ENCODE results near the gene GRPEL1.
"Not testable (repeated sequence)": the region's sequence is repeated elsewhere in the genome, so short reads cannot be mapped to it uniquely, and the experiment has no call there.

Gene GRPEL1

DNA sequence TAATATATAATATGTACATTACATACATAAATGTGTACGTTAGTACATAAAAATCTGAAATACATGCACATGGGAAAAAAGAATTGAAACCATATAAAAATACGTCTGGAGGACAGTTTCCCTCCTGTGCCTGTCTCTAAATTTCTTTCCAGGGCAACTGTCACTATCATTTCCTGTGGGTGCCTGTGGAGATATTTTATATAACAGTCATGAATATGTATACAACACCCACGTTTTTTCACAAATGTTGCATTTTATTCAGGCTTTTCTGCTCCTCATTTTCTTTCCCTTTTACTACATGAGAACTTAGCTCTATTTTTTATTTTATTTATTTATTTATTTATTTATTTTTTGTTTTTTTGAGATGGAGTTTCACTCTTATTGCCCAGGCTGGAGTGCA, 24.2 kb upstream of the GRPEL1 start:
- no peak for DNase-seq (ENCODE audit: low spot score)

DNA sequence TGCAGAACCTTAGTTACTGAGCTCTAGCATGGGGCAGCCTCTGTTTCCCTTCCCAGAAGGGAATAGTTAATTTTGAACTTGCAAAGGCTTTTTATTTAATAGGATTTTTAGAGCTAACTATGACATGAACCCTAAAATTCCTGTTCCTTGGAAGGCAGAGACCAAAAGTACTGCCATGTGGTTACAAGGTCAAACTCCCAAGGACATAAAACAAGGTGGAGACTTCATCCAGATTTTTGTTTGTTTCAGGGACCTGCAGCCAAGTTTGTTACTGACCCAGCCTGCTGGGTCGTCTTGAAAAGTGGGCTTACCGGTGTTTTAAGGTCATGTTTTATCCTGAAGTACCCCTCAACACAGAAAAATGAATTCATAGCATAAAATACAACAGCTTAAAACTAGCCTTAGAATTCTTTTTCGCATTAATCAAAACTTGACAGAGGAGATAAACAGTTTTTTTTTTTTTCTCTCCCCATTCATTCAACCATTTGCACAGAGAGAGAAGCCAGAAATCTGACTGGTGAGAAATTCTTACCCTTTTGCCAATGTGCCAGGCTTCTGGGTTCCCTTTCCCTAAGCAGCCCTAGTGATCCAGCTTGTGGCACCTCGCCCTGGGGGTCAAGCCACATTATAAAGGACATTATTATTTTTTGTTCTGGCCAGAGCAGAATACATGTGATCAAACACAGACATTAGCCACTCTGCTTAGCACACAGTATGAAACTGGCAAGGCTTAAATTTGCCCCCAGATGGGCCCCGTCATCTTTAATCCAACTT, 21.5 kb upstream of the GRPEL1 start:
- no peak for DNase-seq (ENCODE audit: low spot score)

DNA sequence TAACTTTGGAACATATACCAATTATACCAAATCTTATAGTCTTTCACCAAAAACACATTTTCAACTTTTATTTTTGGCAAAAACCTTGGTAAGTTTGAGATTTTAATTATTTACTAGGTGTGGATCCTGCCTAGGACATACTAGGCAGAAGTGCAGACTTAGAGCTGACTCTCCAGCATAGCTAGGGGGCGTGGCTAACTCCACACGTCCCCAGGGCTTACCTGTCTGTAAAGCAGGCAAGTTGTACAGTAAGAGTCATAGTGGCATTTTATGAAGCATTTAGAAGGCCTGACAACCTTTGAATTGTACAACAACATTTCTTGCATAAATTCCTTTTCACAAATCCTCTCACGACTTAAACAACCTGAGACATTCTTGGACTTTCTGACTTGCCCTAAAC, 19.2 kb upstream of the GRPEL1 start:
- no peak for DNase-seq (ENCODE audit: low spot score)

DNA sequence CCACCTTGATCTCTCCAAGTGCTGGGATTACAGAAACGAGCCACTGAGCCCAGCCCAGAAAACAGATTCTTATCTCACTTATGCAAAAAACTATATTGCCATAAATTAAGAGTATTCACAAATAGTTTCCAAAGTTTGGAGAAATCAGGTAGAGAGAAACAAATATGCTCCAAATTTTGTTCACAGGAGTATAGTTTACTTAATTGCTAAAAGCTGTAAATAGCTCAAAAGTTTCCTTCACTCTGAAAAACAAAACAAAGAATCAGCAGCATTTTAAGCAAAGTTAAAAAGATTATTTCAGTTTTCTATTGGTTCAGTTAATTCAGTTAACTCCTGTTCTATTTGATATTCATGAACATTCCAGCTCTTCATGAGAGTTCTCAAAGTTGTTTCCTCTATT, 18.5 kb upstream of the GRPEL1 start:
- no peak for DNase-seq (ENCODE audit: low spot score)

DNA sequence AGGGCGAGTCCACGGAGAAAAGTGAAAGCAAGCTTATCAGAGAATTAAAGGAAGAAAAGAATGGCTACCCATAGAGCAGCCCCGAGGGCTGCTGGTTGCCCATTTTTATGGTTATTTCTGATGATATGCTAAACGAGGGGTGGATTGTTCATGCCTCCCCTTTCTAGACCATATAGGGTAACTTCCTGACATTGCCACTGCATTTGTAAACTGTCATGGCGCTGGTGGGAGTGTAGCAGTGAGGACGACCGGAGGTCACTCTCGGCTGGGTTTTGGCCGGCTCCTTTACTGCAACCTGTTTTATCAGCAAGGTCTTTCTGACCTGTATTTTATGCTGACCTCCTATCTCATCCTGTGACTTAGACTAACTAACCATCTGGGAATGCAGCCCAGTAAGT, 16.7 kb upstream of the GRPEL1 start:
- DNase-seq (ENCODE audit: low spot score), result not testable (repeated sequence)

DNA sequence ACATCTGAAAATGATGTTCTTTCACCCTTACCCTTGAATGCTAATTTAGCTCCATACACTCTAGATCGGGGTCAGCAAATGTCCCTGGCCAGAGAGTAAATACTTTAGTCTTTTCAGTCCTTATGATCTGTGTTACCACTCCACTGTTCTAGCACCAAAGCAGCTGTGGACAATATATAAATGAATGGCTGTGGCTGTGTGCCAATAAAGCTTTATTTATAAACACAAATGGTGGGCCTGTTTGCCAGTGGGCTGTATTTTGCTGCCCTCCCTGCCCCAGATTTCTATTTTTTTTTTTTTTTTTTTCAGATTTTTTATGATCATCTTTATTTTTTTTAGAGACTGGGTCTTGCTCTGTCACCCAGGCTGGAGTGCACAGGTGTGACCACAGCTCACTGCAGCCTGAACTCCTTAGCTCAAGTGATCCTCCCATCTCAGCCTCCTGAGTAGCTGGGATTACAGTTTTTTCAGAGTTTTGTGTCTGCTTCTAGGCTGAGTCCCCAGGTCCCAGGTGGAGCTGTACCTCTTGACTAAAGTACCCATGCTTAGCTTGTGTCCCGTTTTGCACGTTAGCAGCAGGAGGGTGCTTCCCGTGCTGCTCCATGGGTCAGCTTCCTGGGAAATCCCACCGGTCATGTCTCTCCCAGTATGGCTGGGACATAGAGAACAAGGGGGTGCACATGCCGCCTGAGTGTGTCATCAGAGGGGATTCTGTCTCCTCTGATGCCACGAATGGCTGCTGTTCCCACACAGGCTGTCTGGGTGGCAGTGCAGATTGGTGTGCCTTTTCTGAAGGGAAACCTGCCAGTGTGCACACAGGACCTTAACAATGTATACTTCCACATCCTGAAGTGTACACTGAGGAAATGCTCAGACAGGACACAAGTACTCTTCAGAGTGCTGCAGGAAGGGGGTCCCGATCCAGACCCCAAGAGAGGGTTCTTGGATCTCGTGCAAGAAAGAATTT, 16.0 kb upstream of the GRPEL1 start:
- DNase-seq (ENCODE audit: low spot score), result no peak

DNA sequence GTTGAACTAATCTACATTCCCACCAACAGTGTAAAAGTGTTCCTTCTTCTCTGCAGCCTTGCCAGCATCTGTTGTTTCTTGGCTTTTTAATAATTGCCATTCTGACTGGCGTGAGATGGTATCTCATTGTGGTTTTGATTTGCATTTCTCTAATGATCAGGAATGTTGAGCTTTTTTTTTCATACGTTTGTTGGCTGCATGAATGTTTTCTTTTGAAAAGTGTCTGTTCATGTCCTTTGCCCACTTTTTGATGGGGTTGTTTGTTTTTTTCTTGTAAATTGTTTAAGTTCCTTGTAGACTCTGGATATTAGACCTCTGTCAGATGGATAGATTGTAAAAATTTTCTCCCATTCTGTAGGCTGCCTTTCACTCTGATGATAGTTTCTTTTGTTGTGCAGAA, 12.0 kb upstream of the GRPEL1 start:
- DNase-seq (ENCODE audit: low spot score), result not testable (repeated sequence)

DNA sequence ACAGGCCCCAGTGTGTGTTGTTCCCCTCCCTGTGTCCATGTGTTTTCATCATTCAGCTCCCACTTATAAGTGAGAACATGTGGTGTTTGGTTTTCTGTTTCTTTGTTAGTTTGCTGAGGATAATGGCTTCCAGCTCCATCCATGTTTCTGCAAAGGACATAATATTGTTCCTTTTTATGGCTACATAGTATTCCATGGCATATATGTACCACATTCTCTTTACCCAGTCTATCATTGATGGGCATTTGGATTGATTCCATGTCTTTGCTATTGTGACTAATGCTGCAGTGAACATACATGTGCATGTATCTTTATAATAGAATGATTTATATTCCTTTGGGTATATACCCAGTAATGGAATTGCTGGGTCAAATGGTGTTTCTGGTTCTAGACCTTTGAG, 11.6 kb upstream of the GRPEL1 start:
- DNase-seq (ENCODE audit: low spot score), result not testable (repeated sequence)

DNA sequence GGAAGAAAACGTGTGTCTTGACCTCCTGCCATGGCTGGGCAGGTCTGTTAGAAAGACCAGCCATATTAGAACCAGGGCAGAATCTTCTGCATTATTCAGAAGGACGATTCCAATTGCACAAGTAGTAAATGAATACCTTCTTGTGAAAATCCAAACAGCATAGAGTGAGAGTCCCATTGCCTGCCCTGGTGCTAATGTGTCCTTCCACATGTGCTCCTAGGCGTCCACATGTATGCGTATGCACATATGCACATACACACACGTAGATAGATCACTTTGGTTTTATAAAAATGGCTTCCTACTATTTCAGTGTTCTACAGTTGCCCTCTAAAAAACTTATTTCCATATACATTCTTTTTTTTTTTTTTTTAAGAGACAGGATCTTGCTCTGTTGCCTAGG, 10.2 kb upstream of the GRPEL1 start:
- DNase-seq (ENCODE audit: low spot score), result no peak

DNA sequence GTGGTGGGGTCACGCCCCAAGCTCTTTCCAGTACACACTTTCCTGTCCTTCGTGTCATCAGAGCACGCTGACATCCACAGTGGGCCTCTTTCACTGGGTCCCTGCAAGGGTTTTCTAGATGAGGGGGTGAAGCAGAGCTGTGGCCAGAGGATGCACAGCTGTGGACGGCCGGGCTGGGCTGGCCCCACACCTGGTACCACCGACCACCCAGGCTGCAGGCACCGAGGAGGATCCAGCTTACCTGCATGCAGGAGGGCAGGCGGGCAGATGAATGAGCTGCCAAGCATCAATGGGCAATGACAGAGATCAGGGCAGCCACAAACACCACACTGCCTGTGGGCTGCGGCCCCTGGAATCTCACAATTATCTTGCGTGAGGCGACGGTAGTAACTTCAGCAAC, 9.5 kb upstream of the GRPEL1 start:
- no peak for DNase-seq (ENCODE audit: low spot score)

DNA sequence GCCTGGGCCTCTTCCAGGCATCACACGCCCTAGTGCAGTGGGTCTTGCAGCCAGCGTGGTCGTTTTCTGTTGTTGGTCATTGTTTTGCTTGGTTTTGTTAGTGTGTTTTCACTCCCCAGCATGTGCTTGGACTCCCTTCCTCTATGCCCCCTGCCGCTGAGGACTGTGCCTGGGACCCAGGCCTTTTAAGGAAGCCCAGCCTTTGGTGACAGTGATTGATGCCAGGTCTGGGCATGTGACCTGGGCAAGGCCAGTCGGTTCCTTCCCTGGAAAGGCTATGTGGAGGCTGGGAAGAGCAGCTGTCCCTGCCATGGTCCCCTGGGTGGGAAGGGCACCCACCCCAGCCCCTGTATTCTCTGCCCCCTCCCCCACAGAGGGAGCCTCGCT, 8.8 kb upstream of the GRPEL1 start:
- DNase-seq (ENCODE audit: low spot score), result no peak

DNA sequence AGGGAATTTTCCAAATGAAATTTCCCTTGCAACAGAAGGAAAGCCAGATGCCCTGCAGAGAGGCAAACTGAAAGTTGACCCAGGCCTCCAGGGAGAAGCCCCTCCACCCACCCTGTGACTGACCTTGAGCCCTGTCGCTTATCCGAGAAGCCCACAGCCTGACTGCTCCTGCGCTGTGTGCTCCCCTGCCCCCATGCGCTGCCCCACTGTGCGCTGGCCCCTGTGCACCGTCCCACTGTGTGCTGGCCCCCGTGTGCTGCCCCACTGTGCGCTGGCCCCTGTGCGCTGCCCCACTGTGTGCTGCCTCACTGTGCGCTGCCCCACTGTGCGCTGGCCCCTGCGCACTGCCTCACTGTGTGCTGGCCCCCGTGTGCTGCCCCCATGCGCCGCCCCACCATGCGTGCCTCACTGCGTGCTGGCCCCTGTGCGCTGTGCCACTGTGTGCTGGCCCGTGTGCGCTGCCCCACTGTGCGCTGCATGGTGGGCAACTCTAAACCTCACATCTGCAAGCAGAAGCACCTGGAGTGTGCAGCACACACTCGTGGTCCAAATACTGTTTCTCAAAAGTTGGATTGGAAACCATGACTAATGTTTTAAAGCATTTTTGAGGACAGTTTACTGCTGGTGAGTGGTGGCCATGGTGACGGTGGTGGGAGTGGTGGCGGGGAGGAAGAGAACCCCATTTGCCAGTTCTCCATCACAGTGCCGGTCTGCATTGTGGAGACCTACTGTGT, 8.3 kb upstream of the GRPEL1 start:
- peak; percentile 34 for DNase-seq (ENCODE audit: low spot score)

DNA sequence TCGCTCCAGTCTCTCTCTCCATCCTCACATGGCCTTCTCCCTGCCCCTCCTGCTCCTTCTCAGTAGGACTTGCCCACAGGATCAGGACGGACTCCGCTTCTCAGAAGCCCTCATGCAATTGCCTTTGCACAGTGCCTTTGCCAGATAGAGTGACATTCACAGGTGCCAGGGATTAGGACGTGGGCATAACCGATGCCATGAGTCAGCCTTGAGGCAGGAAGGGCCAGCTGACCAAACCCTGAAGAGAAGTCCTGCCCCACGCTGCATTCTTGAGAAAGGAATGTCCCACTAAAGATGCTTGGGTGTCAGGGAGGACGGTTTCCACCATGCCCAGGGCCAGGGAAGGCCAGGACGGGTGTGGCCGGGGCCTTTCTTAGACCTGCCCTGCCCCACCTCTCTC, 6.6 kb upstream of the GRPEL1 start:
- DNase-seq (ENCODE audit: low spot score), result peak; percentile 47

DNA sequence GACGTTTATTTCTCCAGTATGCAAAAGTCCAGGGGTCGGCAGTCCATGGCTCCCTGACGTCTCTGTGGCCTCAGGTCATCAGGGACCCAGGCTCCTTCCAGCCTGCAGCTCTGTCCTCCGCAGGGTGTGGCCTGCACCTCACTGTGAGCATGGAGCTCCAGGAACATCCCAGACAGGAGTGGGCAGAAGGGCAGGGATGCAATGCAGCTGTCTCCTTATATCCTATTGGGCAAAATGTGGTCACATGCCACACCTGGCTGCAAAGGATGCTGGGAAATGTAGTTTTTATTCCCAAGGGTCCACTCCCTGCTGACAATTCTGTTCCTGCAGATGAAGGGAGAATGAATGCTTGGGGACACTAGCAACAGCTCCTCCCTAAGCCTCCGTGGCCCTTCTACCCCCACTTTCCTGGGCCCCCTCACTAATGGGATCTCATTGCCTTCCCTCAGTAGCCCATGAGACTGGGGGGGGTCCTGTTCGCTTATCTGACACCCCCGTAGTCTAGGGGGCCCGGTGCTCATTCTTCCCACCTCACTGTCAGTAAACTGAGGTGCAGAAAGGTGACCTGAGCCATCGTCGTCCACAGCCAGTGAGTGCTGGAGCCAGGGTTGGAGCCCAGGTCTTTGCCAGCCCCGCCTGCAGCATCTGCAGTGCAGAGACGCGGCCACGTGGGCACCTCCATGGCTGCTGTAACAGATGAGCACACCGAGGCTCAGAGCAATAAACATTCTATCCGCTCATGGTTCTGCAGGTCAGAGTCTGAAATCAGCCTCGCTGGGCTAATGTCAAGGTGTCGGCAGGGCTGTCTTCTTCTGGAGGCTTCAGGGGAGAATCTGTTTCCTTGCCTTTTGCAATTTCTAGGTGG, 5.9 kb upstream of the GRPEL1 start:
- DNase-seq (ENCODE audit: low spot score), result peak; percentile 69

DNA sequence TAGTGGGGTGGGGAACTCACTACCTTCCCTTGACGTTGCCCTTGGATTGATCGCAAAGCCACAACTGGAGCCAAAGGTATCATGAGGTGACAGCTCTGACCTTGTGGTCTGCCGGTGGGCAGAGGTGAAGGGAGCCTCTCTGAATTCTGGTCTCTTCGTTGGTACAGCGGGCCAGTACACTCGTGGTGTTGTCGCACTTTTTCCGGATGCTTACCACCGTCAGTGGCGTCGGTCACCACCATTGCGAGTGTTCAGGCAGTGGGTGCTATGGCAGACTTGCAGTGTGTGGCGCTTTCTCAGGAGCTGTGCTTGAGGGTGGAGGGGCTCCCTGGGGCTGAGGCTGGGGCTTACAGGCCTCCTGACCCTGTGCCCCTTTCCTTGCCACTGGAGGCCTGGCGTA, 5.2 kb upstream of the GRPEL1 start:
- DNase-seq (ENCODE audit: low spot score), result no peak

DNA sequence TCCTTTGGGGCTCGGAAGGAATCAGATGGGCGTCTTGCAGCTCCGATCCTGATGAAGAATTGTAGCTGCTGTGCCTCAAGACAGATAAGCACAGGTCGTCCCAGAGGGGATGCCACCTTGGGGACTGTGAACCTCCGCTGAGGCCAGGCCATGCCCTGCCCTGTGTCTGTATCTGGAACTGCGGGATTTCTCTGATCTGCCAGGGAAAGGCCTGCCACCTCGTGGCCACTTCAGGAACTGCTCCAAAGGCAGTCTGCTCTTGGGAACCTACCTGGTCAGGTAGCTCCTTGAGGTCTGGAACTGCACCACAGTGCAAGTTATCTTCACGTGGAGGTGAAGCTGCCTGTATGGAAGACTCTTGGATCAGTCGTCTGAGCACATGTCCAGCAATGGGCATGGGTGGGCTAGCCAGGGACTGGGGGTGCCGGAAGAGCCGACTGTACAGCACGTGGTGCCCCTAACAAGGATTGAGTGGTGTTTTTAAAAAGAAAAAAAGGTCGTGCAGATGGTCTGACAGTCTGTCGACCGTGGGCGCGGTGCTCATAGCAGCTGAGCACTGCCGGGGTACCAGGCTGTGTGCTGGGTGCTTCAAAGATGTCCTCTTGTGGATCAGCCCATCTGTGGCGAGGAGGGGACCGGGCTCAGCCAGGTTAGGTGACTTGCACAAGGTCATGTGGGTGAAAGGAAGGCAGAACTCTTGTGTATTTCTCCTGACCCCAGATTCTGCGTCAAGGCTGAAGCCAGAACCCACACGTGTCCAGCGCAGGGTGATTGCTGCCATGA, 3.1 kb upstream of the GRPEL1 start:
- DNase-seq (ENCODE audit: low spot score), result peak; percentile 78

DNA sequence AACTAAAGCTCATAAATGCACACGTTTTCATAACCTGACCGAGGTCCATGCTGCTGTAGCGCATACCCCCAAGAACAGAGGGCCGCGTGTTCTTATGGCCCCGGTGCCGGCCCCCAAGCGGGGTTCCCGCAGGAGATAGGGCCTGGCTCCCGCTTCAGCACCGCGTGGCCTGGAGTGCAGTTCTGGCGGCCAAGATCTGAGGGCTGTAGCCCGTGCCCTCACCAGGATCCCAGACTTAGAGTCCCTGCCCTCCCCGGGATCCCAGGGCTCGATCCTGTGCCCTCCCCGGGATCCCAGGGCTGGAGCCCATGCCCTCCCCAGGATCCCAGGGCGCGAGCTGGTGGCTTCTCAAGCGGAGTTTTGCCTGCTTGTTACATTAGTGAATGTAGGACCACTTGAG, 1.0 kb upstream of the GRPEL1 start:
- DNase-seq (ENCODE audit: low spot score), result peak; percentile 38

DNA sequence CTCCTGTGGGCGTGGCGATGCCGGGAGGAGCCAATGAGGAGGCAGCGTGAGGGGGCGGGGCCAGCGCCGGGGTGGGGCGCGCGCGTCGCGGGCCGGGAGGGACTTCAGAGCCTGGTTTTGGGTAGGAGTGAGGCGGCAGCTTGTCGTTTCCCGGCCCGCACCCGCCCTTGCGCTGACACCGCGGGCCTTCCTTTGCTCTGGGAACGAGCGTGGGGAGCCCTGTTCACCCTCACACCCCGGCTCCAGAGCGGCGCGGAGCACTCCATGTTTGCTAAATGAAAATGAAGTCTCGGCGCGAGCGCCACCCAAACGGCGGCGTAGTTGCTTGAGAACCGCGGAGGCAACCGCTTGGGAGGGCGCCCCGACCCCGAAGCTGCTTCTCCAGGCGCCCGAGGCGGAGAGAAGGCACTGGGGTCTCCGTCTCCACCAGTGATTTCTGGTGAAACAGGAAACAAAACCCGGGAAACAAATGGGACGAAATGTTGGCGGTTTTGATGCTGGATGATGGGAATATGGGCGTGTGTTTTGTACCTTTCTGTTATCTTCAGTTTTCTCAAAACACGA, 497 bp upstream of the GRPEL1 start:
- no peak for DNase-seq (ENCODE audit: low spot score)

DNA sequence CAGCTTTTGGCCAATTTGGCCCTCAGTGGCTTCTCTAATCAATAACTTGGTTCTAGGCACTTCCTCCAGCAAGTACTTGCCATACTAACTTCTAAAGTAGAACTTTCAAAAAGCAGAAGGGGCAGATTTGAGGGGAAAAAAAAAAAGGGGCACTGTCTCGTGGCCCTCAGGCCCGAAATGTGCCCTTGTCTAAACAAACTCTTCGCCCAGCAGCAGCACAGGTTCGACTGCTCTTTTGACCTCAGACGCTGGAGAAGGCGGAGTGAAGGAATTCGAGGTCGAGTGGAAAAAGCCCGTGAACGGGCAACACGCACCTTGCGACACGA, 775 bp downstream of the GRPEL1 start:
- DNase-seq (ENCODE audit: low spot score), result no peak

DNA sequence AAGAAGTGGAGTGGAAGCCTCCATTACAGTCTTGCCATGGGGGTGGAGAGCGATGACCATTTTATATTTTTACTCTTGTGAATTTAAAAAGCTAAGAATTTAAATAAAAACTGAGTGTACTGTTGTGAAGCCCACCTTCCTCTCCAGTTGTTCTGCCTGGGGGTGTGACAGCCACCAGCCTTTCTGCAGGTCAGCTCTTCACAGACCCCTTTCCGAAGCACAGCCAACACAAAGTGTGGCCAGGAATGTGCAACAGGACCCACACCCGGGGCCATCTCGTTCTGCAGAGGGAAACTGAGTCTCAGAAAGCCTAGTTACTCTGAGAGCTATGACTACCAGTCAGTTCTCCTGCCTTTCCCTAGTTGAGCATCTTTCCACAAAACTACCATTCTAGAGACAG, 1.4 kb downstream of the GRPEL1 start:
- no peak for DNase-seq (ENCODE audit: low spot score)

DNA sequence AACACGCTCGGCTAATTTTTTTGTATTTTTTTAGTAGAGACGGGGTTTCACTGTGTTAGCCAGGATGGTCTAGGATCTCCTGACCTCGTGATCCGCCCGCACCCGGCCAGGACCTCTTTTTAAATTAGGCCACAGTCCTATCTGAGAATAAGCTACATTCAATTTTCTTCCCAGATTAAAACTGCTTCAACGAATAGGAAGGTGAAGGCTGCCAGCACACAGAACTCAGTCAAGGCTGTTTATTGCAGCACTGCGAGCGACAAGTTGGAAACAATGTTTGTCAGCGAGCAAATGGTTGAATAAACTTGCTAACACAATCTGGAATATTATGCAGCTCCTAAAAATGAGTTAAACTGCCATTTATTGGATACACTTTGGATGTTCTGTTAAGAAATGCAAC, 1.9 kb downstream of the GRPEL1 start:
- DNase-seq (ENCODE audit: low spot score), result no peak

Data from AG08396 (cell line).